Right ventricle myocardium inferior (tissue), 1 donor: Measurements from ENCODE around the gene TRIM71. TPM values are rescaled to one million over a fixed set of nuclear protein-coding genes. Genes with fewer than 3 reads are reported as not detected.

Source experiments
- ATAC-seq: fragments of 200-7000 bp; cut with Tn5 transposase; one replicate; pipeline ENCODE4 v1.9.1; 2020; ENCODE audit warnings: mild to moderate bottlenecking, moderate library complexity
- DNase-seq: peaks from one replicate; pipeline ENCODE4 v3.0.0; 2021; ENCODE audit errors: missing footprints
- intact Hi-C: fragments of 100-400 bp; cut with DNase I; formaldehyde crosslinking; loops from one replicate; pipeline ENCODE4 v1.11.0; 2022
- total RNA-seq: library from RNA; stranded (reverse); fragmentation: NEBNext Ultra II Directional; extraction: Animal tissue kit (Norgen Biotek cat#: 25700); gene quantifications from one replicate; pipeline ENCODE4 v1.2.1, GENCODE V29; 2021
- donor health status: DM: no; HTN: yes; CAD: no; lungs with severe emphysema.

The TRIM71 gene
- total RNA-seq, 1 donor from 2014 or later: not detected

GRCh38 chr3:32877598-32877997 is 59.8 kb downstream of the TRIM71 start:
- DNase-seq (no peak), ATAC-seq (no peak)
- intact Hi-C loops: no loop called here

GRCh38 chr3:32880225-32880624 is 62.4 kb downstream of the TRIM71 start:
- intact Hi-C loops: no loop called here
- ATAC-seq (no peak), DNase-seq (no peak)

GRCh38 chr3:32881624-32882023 is 63.8 kb downstream of the TRIM71 start:
- ATAC-seq (no peak), DNase-seq (no peak)
- intact Hi-C loops: no loop called here

GRCh38 chr3:32882189-32882588 is 64.4 kb downstream of the TRIM71 start:
- DNase-seq: no peak
- intact Hi-C loops: no loop called here

GRCh38 chr3:32882603-32883025 is 64.8 kb downstream of the TRIM71 start:
- intact Hi-C loops: no loop called here
- ATAC-seq: no peak
- no peak for DNase-seq

More at GRCh38 chr3:32882189-32882588, 64.4 kb downstream of the TRIM71 start:
- ATAC-seq: no peak

GRCh38 chr3:32883817-32884216 is 66.0 kb downstream of the TRIM71 start:
- ATAC-seq: no peak
- intact Hi-C loops: no loop called here
- DNase-seq: no peak

- ATAC-seq: no peak
- intact Hi-C loops: no loop called here
- no peak for DNase-seq
Observed at GRCh38 chr3:32884591-32884990, 66.8 kb downstream of the TRIM71 start.

GRCh38 chr3:32885283-32885901 is 67.6 kb downstream of the TRIM71 start:
- DNase-seq: no peak
- ATAC-seq: no peak
- intact Hi-C loops: no loop called here

GRCh38 chr3:32886296-32886695 is 68.5 kb downstream of the TRIM71 start:
- intact Hi-C loops: no loop called here
- ATAC-seq: no peak
- no peak for DNase-seq

GRCh38 chr3:32886911-32887310 is 69.1 kb downstream of the TRIM71 start:
- ATAC-seq (no peak), DNase-seq (no peak)
- intact Hi-C loops: no loop called here

- no peak for DNase-seq
- ATAC-seq: no peak
- intact Hi-C loops: no loop called here
Observed at GRCh38 chr3:32888739-32889138, 70.9 kb downstream of the TRIM71 start.

GRCh38 chr3:32890420-32891276 is 72.9 kb downstream of the TRIM71 start:
- ATAC-seq (no peak), DNase-seq (no peak)
- intact Hi-C loops: no loop called here

GRCh38 chr3:32891365-32891764 is 73.6 kb downstream of the TRIM71 start:
- intact Hi-C loops: no loop called here
- DNase-seq (no peak), ATAC-seq (no peak)

- ATAC-seq: no peak
- DNase-seq: no peak
- intact Hi-C loops: no loop called here
Observed at GRCh38 chr3:32892625-32893598, 75.1 kb downstream of the TRIM71 start.

- intact Hi-C loops: no loop called here
- DNase-seq (no peak), ATAC-seq (no peak)
Observed at GRCh38 chr3:32894977-32895376, 77.2 kb downstream of the TRIM71 start.

GRCh38 chr3:32895701-32896100 is 77.9 kb downstream of the TRIM71 start:
- intact Hi-C loops: no loop called here
- DNase-seq (no peak), ATAC-seq (no peak)

- DNase-seq (no peak), ATAC-seq (no peak)
- intact Hi-C loops: no loop called here
Observed at GRCh38 chr3:32896143-32896542, 78.3 kb downstream of the TRIM71 start.

- intact Hi-C loops: no loop called here
- no peak for ATAC-seq
Observed at GRCh38 chr3:32897001-32897601, 79.3 kb downstream of the TRIM71 start.

More at GRCh38 chr3:32897001-32897601, 79.3 kb downstream of the TRIM71 start:
- no peak for DNase-seq
